ENCODE results near the gene CHORDC1. TPM values are rescaled to one million over a fixed set of nuclear protein-coding genes. Genes with fewer than 3 reads are reported as not detected.
"Not testable (repeated sequence)": the region's sequence is repeated elsewhere in the genome, so short reads cannot be mapped to it uniquely, and the experiment has no call there.

CHORDC1 gene
- total RNA-seq, 1 donor from 2014 or later: 30.7 TPM

DNA sequence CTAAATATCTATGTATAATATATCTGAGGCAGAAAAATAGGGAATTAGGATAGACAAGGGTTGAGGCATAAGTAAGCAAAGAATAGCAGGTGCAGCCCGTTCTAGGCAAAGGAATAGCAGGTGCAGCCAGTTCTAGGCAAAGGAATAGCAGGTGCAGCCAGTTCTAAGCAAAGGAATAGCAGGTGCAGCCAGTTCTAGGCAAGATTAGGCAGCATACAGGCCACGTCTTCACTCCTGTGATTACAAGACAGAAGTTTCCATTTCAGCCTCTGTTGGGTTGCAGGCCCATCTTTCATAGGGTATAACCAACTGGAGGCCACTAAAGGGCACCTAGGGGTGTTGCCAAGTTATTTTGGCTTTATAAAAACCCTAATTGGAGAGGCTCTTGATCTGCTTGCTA lies 28.8 kb upstream of the CHORDC1 start:
- no peak for ATAC-seq
- no peak for DNase-seq
- H3K4me1 ChIP-seq: no peaks in the 10 kb centered on the region
- no peak overlapping the region for H3K27ac ChIP-seq
- no peaks in the 10 kb centered on the region for H3K36me3 ChIP-seq
- intact Hi-C loops (cut with DNase I): no loop called here
- H3K27me3 ChIP-seq: no peaks in the 10 kb centered on the region
- no peak overlapping the region for H3K4me3 ChIP-seq
- TF ChIP-seq, protein P1, sequence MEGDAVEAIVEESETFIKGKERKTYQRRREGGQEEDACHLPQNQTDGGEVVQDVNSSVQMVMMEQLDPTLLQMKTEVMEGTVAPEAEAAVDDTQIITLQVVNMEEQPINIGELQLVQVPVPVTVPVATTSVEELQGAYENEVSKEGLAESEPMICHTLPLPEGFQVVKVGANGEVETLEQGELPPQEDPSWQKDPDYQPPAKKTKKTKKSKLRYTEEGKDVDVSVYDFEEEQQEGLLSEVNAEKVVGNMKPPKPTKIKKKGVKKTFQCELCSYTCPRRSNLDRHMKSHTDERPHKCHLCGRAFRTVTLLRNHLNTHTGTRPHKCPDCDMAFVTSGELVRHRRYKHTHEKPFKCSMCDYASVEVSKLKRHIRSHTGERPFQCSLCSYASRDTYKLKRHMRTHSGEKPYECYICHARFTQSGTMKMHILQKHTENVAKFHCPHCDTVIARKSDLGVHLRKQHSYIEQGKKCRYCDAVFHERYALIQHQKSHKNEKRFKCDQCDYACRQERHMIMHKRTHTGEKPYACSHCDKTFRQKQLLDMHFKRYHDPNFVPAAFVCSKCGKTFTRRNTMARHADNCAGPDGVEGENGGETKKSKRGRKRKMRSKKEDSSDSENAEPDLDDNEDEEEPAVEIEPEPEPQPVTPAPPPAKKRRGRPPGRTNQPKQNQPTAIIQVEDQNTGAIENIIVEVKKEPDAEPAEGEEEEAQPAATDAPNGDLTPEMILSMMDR (IDR thresholded peaks at IDR 0.05): no peak
- no peaks in the 10 kb centered on the region for H3K9me3 ChIP-seq

GRCh38 chr11:90250970-90251369 lies 28.1 kb upstream of the CHORDC1 start:
- DNase-seq: no peak

DNA sequence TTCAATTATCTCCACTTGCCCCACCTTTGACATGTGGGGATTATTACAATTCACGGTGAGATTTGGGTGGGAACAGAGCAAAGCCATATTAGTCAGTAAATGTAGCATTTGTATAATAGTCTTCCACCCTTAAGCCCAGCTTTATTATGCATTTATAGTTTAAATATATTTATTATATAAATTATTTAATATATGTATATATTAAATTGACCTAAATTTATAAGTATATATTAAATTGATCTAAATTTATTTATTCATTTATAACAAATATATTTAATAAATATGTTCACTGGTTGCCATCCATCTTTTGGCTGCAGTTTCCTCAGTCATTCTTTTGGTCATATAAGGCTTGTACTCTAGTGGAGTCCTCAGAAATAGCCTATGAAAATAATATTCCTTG lies 23.6 kb upstream of the CHORDC1 start:
- ATAC-seq: no peak
- no peak for DNase-seq
- Histone ChIP-seq H3K4me3 (no peak overlapping the region), H3K27ac (no peak overlapping the region), H3K9me3 (no peaks in the 10 kb centered on the region), H3K4me1 (no peaks in the 10 kb centered on the region), H3K36me3 (no peaks in the 10 kb centered on the region), H3K27me3 (peaks cover 4% of the 10 kb centered on the region)
- TF ChIP-seq, protein P1 (IDR thresholded peaks at IDR 0.05): no peak
- intact Hi-C loops (cut with DNase I): no loop called here

More at GRCh38 chr11:90250970-90251369, 28.1 kb upstream of the CHORDC1 start:
- TF ChIP-seq, protein P1 (IDR thresholded peaks at IDR 0.05): no peak
- H3K36me3 ChIP-seq: no peaks in the 10 kb centered on the region
- intact Hi-C loops (cut with DNase I): no loop called here
- no peaks in the 10 kb centered on the region for H3K4me1 ChIP-seq
- H3K27me3 ChIP-seq: no peaks in the 10 kb centered on the region
- peak; percentile 63 for ATAC-seq
- no peaks in the 10 kb centered on the region for H3K9me3 ChIP-seq
- no peak overlapping the region for H3K4me3 ChIP-seq
- no peak overlapping the region for H3K27ac ChIP-seq

- Histone ChIP-seq H3K27ac (no peak overlapping the region), H3K9me3 (no peaks in the 10 kb centered on the region), H3K27me3 (peaks cover 4% of the 10 kb centered on the region), H3K4me3 (no peak overlapping the region), H3K4me1 (no peaks in the 10 kb centered on the region), H3K36me3 (no peaks in the 10 kb centered on the region)
- DNase-seq (no peak), ATAC-seq (no peak)
- intact Hi-C loops (cut with DNase I): no loop called here
- TF ChIP-seq, protein P1 (IDR thresholded peaks at IDR 0.05): no peak
Measured at GRCh38 chr11:90243534-90243933, 20.7 kb upstream of the CHORDC1 start.

DNA sequence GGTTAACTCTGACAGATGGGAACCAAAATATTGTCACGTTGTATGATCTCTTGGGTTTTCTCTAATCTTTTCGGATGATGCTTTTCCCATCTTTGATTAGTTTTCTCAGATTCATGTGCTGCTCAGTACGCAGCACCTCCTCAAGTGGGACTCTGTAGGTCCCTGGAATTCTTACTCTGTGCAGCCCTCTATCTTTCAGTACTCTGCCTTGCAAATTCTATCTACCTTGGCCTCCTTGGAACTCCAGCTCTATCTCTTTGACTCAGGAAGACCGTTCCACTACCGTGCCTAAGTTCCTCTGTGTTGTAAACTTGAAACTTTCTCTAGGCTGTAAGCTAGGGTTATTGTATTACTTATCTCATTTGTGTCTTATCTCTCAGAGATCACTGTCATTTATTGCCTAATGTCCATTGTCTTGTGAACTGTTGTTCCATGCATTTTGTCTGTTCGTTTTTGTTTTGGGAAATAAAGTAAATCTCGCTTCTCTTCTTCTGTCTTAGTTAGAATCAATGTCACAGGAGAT lies 20.1 kb upstream of the CHORDC1 start:
- intact Hi-C loops (cut with DNase I): no loop called here
- Histone ChIP-seq H3K4me1 (no peaks in the 10 kb centered on the region), H3K4me3 (no peak overlapping the region), H3K27me3 (peaks cover 4% of the 10 kb centered on the region), H3K36me3 (no peaks in the 10 kb centered on the region), H3K27ac (no peak overlapping the region), H3K9me3 (no peaks in the 10 kb centered on the region)
- DNase-seq (no peak), ATAC-seq (no peak)
- TF ChIP-seq, protein P1 (IDR thresholded peaks at IDR 0.05): no peak

- TF ChIP-seq, protein P1 (IDR thresholded peaks at IDR 0.05): no peak
Measured at GRCh38 chr11:90241414-90241813, 18.6 kb upstream of the CHORDC1 start.

DNA sequence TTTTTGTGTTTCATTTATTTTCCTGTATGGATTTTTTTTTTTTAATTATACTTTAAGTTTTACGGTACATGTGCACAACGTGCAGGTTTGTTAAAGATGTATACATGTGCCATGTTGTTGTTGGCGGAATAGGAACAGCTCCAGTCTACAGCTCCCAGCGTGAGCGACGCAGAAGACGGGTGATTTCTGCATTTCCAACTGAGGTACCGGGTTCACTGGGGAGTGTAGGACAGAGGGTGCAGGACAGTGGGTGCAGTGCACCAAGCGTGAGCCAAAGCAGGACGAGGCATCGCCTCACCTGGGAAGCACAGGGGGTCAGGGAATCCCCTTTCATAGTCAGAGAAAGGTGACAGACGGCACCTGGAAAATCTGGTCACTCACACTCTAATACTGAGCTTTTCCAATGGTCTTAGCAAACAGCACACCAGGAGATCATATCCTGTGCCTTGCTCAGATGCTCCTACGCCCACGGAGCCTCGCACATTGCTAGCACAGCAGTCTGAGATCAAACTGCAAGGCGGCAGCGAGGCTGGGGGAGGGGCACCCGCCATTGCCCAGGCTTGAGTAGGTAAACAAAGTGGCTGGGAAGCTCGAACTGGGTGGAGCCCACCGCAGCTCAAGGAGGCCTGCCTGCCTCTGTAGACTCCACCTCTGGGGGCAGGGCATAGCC lies 17.3 kb upstream of the CHORDC1 start:
- intact Hi-C loops (cut with DNase I); DNase-seq; H3K4me1 ChIP-seq; H3K27ac ChIP-seq; H3K36me3 ChIP-seq; H3K27me3 ChIP-seq; H3K4me3 ChIP-seq; H3K9me3 ChIP-seq; ATAC-seq: not testable (repeated sequence)

More at GRCh38 chr11:90241414-90241813, 18.6 kb upstream of the CHORDC1 start:
- no peak overlapping the region for H3K27ac ChIP-seq
- no peak for ATAC-seq
- DNase-seq: no peak
- H3K4me1 ChIP-seq: no peaks in the 10 kb centered on the region
- H3K27me3 ChIP-seq: peaks cover 4% of the 10 kb centered on the region
- no peak overlapping the region for H3K4me3 ChIP-seq
- intact Hi-C loops (cut with DNase I): no loop called here
- H3K36me3 ChIP-seq: no peaks in the 10 kb centered on the region
- no peaks in the 10 kb centered on the region for H3K9me3 ChIP-seq
